ENCODE results near the gene INVS.

GRCh38 chr9:100307080-100307479, 208.0 kb downstream of the INVS start:
- TF ChIP-seq POLR2AphosphoS5 (IDR thresholded peaks at IDR 0.05; ENCODE audit: low read depth) (no peak), CTCF (conservative IDR thresholded peaks at IDR 0.05; ENCODE audit: low read depth in 2 of 2) (no peak), ZNF114 (CRISPR knock-in tag; IDR thresholded peaks at IDR 0.05) (no peak), REST (IDR thresholded peaks at IDR 0.05; ENCODE audit: unreplicated experiment) (no peak), NANOG (IDR thresholded peaks at IDR 0.05; ENCODE audit: borderline replicate concordance) (no peak), EZH2 (IDR thresholded peaks at IDR 0.05; ENCODE audit: low read depth, unreplicated experiment) (no peak), CREB1 (CRISPR knock-in tag; IDR thresholded peaks at IDR 0.05; ENCODE audit: low read depth) (no peak), EZH2phosphoT487 (IDR thresholded peaks at IDR 0.05; ENCODE audit: unreplicated experiment) (no peak)

All from GM23338 (cell line).